HG03025 (cell line): ENCODE measurements around the gene SMAP1.

ENCODE experiments used
- ATAC-seq: cut with Tn5 transposase; IDR thresholded peaks from one replicate; pipeline ENCODE4 v1.9.1; 2021; ENCODE audit warnings: mild to moderate bottlenecking, moderate library complexity; ENCODE audit not compliant: unreplicated experiment, low FRiP score

Gene SMAP1

GRCh38 chr6:70676821-70677220 lies 9.1 kb downstream of the SMAP1 start:
- ATAC-seq = no peak

DNA sequence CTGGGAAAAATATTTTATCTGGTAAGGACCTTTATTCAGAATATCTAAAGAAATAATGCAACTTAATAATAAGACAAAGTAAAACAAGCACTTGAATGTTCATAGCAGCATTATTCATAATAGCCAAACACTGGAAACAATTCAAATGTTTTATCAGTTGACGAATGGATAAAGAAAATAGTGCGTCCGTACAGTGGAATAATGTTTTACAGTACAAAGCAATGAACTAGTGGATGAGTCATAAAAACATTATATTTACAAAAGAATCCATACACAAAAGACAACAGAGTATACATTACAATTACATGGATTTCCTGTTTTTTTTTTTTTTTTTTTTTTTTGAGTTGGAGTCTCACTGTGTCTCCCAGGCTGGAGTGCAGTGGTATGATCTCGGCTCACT lies 12.7 kb downstream of the SMAP1 start:
- no peak for ATAC-seq

- ATAC-seq = no peak
Measured at GRCh38 chr6:70684794-70685493, 17.3 kb downstream of the SMAP1 start.

DNA sequence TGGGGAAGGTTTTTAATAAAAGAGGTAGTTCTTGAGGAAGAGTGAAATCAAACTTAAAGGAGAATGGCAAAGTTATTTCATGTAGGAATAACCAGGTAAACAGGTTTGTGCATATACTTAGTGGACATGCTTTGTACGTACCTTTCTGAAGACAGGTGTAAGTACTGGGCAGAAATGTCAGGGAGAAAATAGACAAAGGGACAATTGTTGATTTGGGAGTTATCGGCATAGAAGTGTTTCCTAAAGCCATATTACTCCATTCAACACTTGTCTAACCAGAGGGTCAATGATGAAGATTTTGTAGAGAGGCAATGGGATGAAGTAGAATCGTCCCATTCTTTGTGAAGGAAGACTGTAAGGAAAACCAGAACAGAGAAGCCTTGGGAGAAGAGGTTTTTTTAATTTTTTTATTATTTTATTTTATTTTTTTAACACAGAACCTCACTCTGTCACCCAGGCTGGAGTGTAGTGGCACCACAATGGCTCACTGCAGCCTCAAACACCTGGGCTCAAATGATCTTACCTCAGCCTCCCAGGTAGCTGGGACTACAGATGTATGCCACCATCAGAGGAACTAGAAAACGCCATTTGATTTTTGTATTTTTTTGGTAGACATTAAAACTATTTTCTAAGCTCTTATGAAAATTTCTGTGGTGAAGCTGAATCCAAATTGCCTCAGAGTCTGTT lies 18.0 kb downstream of the SMAP1 start:
- ATAC-seq = no peak

DNA sequence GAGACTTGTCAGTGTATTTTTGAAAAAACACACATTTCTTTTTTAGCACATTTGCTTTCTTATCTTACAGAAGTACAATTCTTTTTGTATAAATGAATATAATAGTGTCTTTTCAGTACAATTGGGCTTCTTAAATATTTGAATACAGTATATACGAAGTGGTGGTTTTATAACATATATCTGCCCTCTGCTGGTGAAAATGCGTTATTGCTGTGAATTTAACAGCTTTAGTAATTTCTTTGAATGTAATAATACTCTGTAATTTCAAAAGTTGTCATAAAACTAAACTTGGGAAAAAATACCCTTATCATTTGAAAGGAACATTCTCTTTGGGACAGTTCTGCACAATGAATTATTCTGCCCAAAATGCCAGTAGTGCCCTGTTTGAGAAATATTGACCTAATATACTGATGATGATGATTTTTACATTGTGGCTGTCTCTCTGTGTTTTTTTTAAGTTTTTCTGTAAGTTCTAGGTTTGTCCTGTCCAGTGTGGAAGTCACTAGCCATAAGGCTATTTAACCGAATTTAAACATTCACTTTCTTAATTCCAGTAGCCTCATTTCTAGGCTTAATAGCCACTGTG lies 19.0 kb downstream of the SMAP1 start:
- no peak for ATAC-seq

DNA sequence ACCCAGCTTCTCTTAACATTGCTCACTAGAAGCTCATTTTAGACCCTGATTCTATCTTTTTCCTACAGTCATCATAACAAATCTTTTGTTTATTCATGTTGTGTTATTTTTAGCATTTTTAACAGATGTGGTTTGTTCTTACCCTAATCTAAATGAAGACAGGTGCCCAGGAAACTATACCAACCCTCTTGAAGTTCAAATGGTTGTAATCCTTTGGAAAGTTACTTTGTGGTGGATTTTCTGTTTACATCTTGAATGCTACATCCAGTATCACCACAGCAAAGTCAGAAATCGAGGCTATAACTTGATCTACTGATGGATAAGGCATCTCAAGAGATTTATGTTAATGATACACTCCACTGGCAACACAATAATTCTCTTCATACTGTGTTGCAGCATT lies 26.2 kb downstream of the SMAP1 start:
- no peak for ATAC-seq

- ATAC-seq = no peak
Measured at GRCh38 chr6:70694371-70694770, 26.7 kb downstream of the SMAP1 start.

- no peak for ATAC-seq
Measured at GRCh38 chr6:70700922-70701876, 33.5 kb downstream of the SMAP1 start.

- ATAC-seq = no peak
Measured at GRCh38 chr6:70705772-70706171, 38.1 kb downstream of the SMAP1 start.

GRCh38 chr6:70706491-70707123 lies 38.9 kb downstream of the SMAP1 start:
- ATAC-seq = no peak

DNA sequence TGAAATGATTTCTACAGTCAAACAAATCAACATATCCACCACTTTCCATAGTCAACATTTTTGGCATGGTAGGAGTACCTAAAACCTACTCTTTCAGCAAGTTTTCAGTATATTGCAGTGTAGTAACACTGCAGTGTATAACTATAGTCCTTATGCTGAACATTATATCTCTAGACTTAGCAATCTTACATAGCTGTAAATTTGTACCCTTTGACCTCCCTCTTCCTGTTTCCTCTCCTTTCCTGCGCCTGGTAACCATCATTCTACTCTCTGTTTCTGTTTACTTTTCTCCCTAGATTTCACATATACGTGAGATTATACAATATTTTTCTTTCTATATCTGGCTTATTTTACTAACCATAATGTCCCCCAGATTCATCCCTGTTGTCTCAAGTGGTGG lies 40.2 kb downstream of the SMAP1 start:
- ATAC-seq = no peak

DNA sequence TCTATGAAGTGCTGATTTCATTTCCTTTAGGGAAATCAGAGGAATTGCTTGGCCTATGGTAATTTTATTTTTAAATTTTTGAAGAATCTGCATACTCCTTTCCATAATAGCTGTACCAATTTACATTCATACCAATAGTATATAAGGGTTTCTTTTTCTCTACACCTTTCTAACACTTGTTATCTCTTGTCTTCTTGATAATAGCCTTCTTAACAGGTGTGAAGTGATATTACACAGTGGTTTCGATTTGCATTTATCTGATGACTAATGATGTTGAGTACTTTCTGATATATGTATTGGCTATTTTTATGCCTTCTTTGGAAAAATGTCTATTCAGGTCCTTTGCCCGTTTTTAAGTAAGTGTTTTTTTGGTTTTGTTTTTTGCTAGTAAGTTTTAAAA lies 40.8 kb downstream of the SMAP1 start:
- ATAC-seq = no peak

DNA sequence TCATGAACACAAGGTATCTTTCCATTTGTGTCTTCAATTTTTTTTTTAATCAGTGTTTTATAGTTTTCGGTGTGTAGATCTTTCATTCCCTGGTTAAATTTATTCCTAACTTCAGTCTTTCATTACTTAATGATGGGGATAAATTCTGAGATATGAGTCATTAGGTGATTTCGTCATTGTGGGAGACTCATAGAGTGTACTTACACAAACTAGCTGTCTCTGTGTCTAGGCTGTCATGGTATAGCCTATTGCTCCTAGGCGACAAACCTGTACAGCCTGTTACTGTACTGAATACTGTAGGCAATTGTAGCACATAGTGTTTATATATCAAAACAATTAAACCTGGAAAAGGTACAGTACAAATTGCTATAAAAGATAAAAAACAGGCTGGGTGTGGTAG lies 42.1 kb downstream of the SMAP1 start:
- no peak for ATAC-seq

GRCh38 chr6:70714716-70715257 lies 47.1 kb downstream of the SMAP1 start:
- no peak for ATAC-seq

- no peak for ATAC-seq
Measured at GRCh38 chr6:70717038-70717801, 49.5 kb downstream of the SMAP1 start.

DNA sequence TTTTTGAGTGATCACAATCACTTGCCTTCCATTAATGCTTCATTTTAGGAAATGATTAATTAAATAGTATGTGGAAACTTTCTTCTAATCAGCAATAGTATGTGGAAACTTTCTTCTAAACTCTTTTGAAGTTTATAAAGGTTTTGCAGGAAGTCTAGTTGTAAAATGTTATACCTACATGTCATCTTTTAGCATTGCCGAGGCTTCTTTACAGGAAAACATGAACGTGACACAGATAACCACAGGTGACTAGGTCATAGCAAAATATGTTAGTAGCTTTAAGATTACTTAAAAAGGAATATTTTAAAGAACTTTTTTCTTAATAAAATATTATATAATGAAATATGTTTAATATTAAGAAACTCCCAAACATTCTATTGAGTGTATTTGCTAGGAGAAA lies 56.8 kb downstream of the SMAP1 start:
- no peak for ATAC-seq

GRCh38 chr6:70725817-70726415 lies 58.2 kb downstream of the SMAP1 start:
- ATAC-seq = no peak

- ATAC-seq = no peak
Measured at GRCh38 chr6:70734381-70734780, 66.7 kb downstream of the SMAP1 start.

GRCh38 chr6:70734979-70735378 lies 67.3 kb downstream of the SMAP1 start:
- no peak for ATAC-seq
